ENCODE results near the gene SLC15A1. TPM values are rescaled to one million over a fixed set of nuclear protein-coding genes. Genes with fewer than 3 reads are reported as not detected.

Gene SLC15A1
- total RNA-seq, 1 experiment from 2014 or later: 2.6 TPM

DNA sequence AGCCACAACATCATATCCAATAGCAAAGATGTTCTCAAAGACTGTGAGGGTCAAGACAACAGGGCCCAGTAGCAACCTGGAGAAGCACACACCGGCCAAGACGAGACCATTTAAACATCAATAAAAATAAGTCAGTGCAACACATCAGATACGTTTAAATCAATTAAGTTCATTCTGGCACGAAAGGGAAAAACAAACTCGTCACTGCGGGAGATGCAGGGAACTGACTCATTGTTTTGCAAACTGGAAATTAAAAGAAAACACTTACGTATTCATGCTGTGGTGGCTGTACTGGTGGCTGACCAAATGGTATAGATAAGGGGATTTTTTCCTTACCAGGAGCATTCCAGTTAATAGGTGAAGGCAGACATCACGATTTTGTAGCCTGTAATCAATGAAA is 26.3 kb upstream of the SLC15A1 start:
- H3K9me3 ChIP-seq (ENCODE audit: control insufficient read depth in 1 of 2, insufficient read depth in 1 of 2, low read depth in 1 of 2, low read length in 2 of 2): no peaks in the 10 kb centered on the region
- DNase-seq (ENCODE audit: low read depth, low spot score) (no peak), ATAC-seq (no peak)
- no peaks in the 10 kb centered on the region for H3K36me3 ChIP-seq (ENCODE audit: control insufficient read depth in 1 of 2, insufficient read depth in 2 of 2, low read length in 2 of 2)
- no peaks in the 10 kb centered on the region for H3K79me2 ChIP-seq (ENCODE audit: insufficient read depth, low read length)
- BruUV-seq (replicated peaks): no TSS peak
- POLR2A ChIA-PET: no interaction called here
- no peak overlapping the region for H3K27ac ChIP-seq (ENCODE audit: low read depth, low read length)
- H4K20me1 ChIP-seq (ENCODE audit: insufficient read depth): no peaks in the 10 kb centered on the region
- RAD21 ChIA-PET (ENCODE audit: low non-redundant PET in 1 of 2, low total read pairs in 2 of 2, uncharacterized antibody in 2 of 2, unreplicated experiment in 2 of 2): no interaction called here
- intact Hi-C loops (cut with micrococcal nuclease): no loop called here
- H3K9ac ChIP-seq (ENCODE audit: low read length): no peak overlapping the region
- H3K4me2 ChIP-seq (ENCODE audit: low read length): no peak overlapping the region
- H3K27me3 ChIP-seq (ENCODE audit: insufficient read depth, low read length): no peaks in the 10 kb centered on the region
- H2AFZ ChIP-seq (ENCODE audit: low read depth, low read length, poor library complexity, severe bottlenecking): no peak overlapping the region
- peaks cover 15 to 32% of the 10 kb centered on the region in 2 experiments for H3K4me1 ChIP-seq (ENCODE audit: control insufficient read depth in 1 of 2, insufficient read depth in 2 of 2, low read length in 2 of 2)
- H3K4me3 ChIP-seq (replicated peaks in 1 of 2; ENCODE audit: low read depth in 1 of 2, low read length in 2 of 2): no peak overlapping the region
- TF ChIP-seq YY1 (IDR thresholded peaks at IDR 0.05; ENCODE audit: extremely low read depth, insufficient replicate concordance, low read depth, low read length) (no peak), CBX3 (IDR thresholded peaks at IDR 0.05; ENCODE audit: low read depth) (no peak), SIN3A (IDR thresholded peaks at IDR 0.05; ENCODE audit: low read depth) (no peak), CEBPB (IDR thresholded peaks at IDR 0.05; ENCODE audit: low read depth) (no peak), EZH2phosphoT487 (IDR thresholded peaks at IDR 0.05; ENCODE audit: borderline replicate concordance) (no peak), ZFX (IDR thresholded peaks at IDR 0.05) (no peak), SRF (IDR thresholded peaks at IDR 0.05; ENCODE audit: low read depth) (no peak), ZNF274 (IDR thresholded peaks at IDR 0.05; ENCODE audit: low read depth, low read length) (no peak), JUND (IDR thresholded peaks at IDR 0.05) (no peak), EGR1 (IDR thresholded peaks at IDR 0.05; ENCODE audit: low read depth) (no peak), POLR2AphosphoS5 (IDR thresholded peaks at IDR 0.05; ENCODE audit: low read depth, low read length) (no peak), SP1 (IDR thresholded peaks at IDR 0.05; ENCODE audit: low read depth) (no peak), TCF7L2 (IDR thresholded peaks at IDR 0.05; ENCODE audit: borderline replicate concordance, extremely low read depth, insufficient read depth, insufficient read length) (no peak)
- TF ChIP-seq, protein P1, sequence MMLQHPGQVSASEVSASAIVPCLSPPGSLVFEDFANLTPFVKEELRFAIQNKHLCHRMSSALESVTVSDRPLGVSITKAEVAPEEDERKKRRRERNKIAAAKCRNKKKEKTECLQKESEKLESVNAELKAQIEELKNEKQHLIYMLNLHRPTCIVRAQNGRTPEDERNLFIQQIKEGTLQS (IDR thresholded peaks at IDR 0.05): no peak
- no peaks in the 10 kb centered on the region for H3K9me2 ChIP-seq (ENCODE audit: insufficient read depth)
- CTCF ChIA-PET: no interaction called here

Measured in HCT116 (cell line).